H9 (cell line): ENCODE measurements around the gene CCBE1. TPM values are rescaled to one million over a fixed set of nuclear protein-coding genes. Genes with fewer than 3 reads are reported as not detected.

Experiments used
- DNase-seq: peaks from one replicate; pipeline ENCODE4 v3.0.0-alpha.2; 2017
- H2AFZ ChIP-seq: one replicate; pipeline ENCODE4 v1.6.1; 2013; ENCODE audit warnings: mild to moderate bottlenecking, low read length, control low read depth, moderate library complexity
- H2AK5ac ChIP-seq: 2 replicates; pipeline ENCODE4 v1.6.1; 2013; ENCODE audit warnings: low read length, control low read depth, mixed read lengths; ENCODE audit not compliant: insufficient read length
- H2BK120ac ChIP-seq: one replicate; pipeline ENCODE4 v1.6.1; 2013; ENCODE audit warnings: low read depth, mild to moderate bottlenecking, low read length, control low read depth, inconsistent platforms; ENCODE audit not compliant: poor library complexity, severe bottlenecking
- H2BK12ac ChIP-seq: 2 replicates; pipeline ENCODE4 v1.6.1; 2013; ENCODE audit warnings: low read length, control low read depth, mixed read lengths, low read depth; ENCODE audit not compliant: insufficient read length
- H2BK15ac ChIP-seq: 2 replicates; pipeline ENCODE4 v1.6.1; 2013; ENCODE audit warnings: low read depth, low read length, control low read depth
- H2BK20ac ChIP-seq: one replicate; pipeline ENCODE4 v1.6.1; 2013; ENCODE audit warnings: low read depth, mild to moderate bottlenecking, low read length, control low read depth, inconsistent platforms; ENCODE audit not compliant: poor library complexity, severe bottlenecking
- H2BK5ac ChIP-seq: 2 replicates; pipeline ENCODE4 v1.6.1; 2013; ENCODE audit warnings: low read length, control low read depth, mixed read lengths; ENCODE audit not compliant: insufficient read length
- H3K14ac ChIP-seq: 2 replicates; pipeline ENCODE4 v1.6.1; 2013; ENCODE audit warnings: low read length, control low read depth; ENCODE audit not compliant: insufficient read depth
- H3K18ac ChIP-seq: 2 replicates; pipeline ENCODE4 v1.6.1; 2013; ENCODE audit warnings: low read depth, mild to moderate bottlenecking, mixed read lengths, low read length, control low read depth; ENCODE audit not compliant: insufficient read length
- H3K23ac ChIP-seq: 2 replicates; pipeline ENCODE4 v1.6.1; 2013; ENCODE audit warnings: low read length, control low read depth, mixed read lengths, low read depth; ENCODE audit not compliant: insufficient read length
- H3K23me2 ChIP-seq: 2 replicates; pipeline ENCODE4 v1.6.1; 2013; ENCODE audit warnings: low read depth, mild to moderate bottlenecking, mixed read lengths, low read length, control low read depth; ENCODE audit not compliant: insufficient read length, poor library complexity, severe bottlenecking
- H3K27ac ChIP-seq: 2 replicates; pipeline ENCODE4 v1.5.1; 2013; ENCODE audit warnings: low read length, control low read depth, mixed read lengths, low read depth; ENCODE audit not compliant: insufficient read length
- H3K27me3 ChIP-seq: 2 replicates; pipeline ENCODE4 v1.6.1; 2013; ENCODE audit warnings: low read length, control low read depth, inconsistent platforms; ENCODE audit not compliant: insufficient read depth
- H3K4ac ChIP-seq: 2 replicates; pipeline ENCODE4 v1.6.1; 2013; ENCODE audit warnings: low read depth, mild to moderate bottlenecking, control low read depth, inconsistent platforms, low read length, moderate library complexity
- H3K4me1 ChIP-seq: 2 replicates; pipeline ENCODE4 v1.6.1; 2013; ENCODE audit warnings: low read length, control low read depth, inconsistent platforms; ENCODE audit not compliant: insufficient read depth
- H3K4me2 ChIP-seq: 2 replicates; pipeline ENCODE4 v1.6.1; 2013; ENCODE audit warnings: low read length, control low read depth, mixed read lengths; ENCODE audit not compliant: insufficient read length, insufficient read depth
- H3K56ac ChIP-seq: 2 replicates; pipeline ENCODE4 v1.6.1; 2013; ENCODE audit warnings: low read depth, mild to moderate bottlenecking, mixed read lengths, low read length, control low read depth; ENCODE audit not compliant: insufficient read length
- H3K79me1 ChIP-seq: 2 replicates; pipeline ENCODE4 v1.6.1; 2013; ENCODE audit warnings: low read depth, mild to moderate bottlenecking, moderate library complexity, low read length, control low read depth, inconsistent platforms; ENCODE audit not compliant: insufficient read depth, poor library complexity, severe bottlenecking
- H3K79me2 ChIP-seq: 2 replicates; pipeline ENCODE4 v1.6.1; 2013; ENCODE audit warnings: low read length, control low read depth, inconsistent platforms; ENCODE audit not compliant: insufficient read depth
- H3K9ac ChIP-seq: 2 replicates; pipeline ENCODE4 v1.6.1; 2013; ENCODE audit warnings: low read length, control low read depth, mixed read lengths; ENCODE audit not compliant: insufficient read length; ENCODE audit errors: extremely low read depth
- H3K9me3 ChIP-seq: one replicate; pipeline ENCODE4 v1.6.1; 2013; ENCODE audit warnings: low read depth, low read length, inconsistent platforms; ENCODE audit not compliant: control insufficient read depth
- H3T11ph ChIP-seq: one replicate; pipeline ENCODE4 v1.6.1; 2013; ENCODE audit warnings: mild to moderate bottlenecking, low read length, control low read depth, inconsistent platforms
- H4K20me1 ChIP-seq: one replicate; pipeline ENCODE4 v1.6.1; 2013; ENCODE audit not compliant: control insufficient read depth, insufficient read length, insufficient read depth
- H4K5ac ChIP-seq: 2 replicates; pipeline ENCODE4 v1.6.1; 2013; ENCODE audit warnings: low read depth, mild to moderate bottlenecking, mixed read lengths, low read length, control low read depth; ENCODE audit not compliant: insufficient read length
- H4K8ac ChIP-seq: replicated peaks from 2 replicates; pipeline ENCODE4 v1.6.1; 2013; ENCODE audit warnings: low read length, control low read depth, mixed read lengths, low read depth; ENCODE audit not compliant: insufficient read length
- H4K91ac ChIP-seq: 2 replicates; pipeline ENCODE4 v1.6.1; 2013; ENCODE audit warnings: low read depth, mild to moderate bottlenecking, moderate library complexity, mixed read lengths, low read length, control low read depth; ENCODE audit not compliant: insufficient read length
- H3K27ac Mint-ChIP-seq, 3 experiments: 2 replicates in 2 of 3; 3 replicates in 1 of 3; pipeline ENCODE4 v1.8.0; 2020 to 2021; ENCODE audit warnings: mixed read lengths in 3 of 3, mild to moderate bottlenecking in 1 of 3, moderate library complexity in 1 of 3
- H3K27me3 Mint-ChIP-seq: 2 replicates; pipeline ENCODE4 v1.8.0; 2021; ENCODE audit warnings: low read depth, mild to moderate bottlenecking, moderate library complexity, mixed read lengths
- H3K36me3 Mint-ChIP-seq, 3 experiments: 2 replicates in 2 of 3; 3 replicates in 1 of 3; pipeline ENCODE4 v1.8.0; 2020 to 2021; ENCODE audit warnings: low read depth in 3 of 3, mixed read lengths in 3 of 3; ENCODE audit not compliant: insufficient read depth in 1 of 3
- H3K4me1 Mint-ChIP-seq, 2 experiments: 2 replicates each; pipeline ENCODE4 v1.8.0; 2020; ENCODE audit warnings: mixed read lengths in 2 of 2
- H3K4me3 Mint-ChIP-seq, 2 experiments: 2 replicates in 1 of 2; 3 replicates in 1 of 2; pipeline ENCODE4 v1.8.0; 2020 to 2021; ENCODE audit warnings: mild to moderate bottlenecking in 2 of 2, mixed read lengths in 2 of 2, moderate library complexity in 1 of 2
- H3K9me3 Mint-ChIP-seq, 2 experiments: 2 replicates in 1 of 2; 3 replicates in 1 of 2; pipeline ENCODE4 v1.8.0; 2020; ENCODE audit warnings: mild to moderate bottlenecking in 2 of 2, mixed read lengths in 2 of 2, moderate library complexity in 1 of 2
- CTCF ChIP-seq: fragments of 200-600 bp; sonication (generic); conservative IDR thresholded peaks from 3 replicates; pipeline ENCODE4 v1.8.0; 2021; ENCODE audit warnings: antibody characterized with exemption, mild to moderate bottlenecking
- WGBS: extraction: QIAGEN DNeasy Blood & Tissue Kit; methylation state at CpG from one replicate; pipeline ENCODE4 v1.1.7; 2013; ENCODE audit warnings: missing lambda C conversion rate, low lambda C conversion rate, mixed read lengths; ENCODE audit not compliant: insufficient read length; ENCODE audit errors: extremely low coverage; 5-methylcytosine and 5-hydroxymethylcytosine counted together
- total RNA-seq: library from RNA; stranded (reverse); gene quantifications from 2 replicates; pipeline ENCODE4 v1.2.1, GENCODE V29; 2021

Gene CCBE1
- total RNA-seq, 1 experiment from 2014 or later, result 0.39 TPM

- Mint-ChIP-seq H3K4me1 (no peaks in the 10 kb centered on the region; a peak in 2 of 4 replicates), H3K4me3 (no peak overlapping the region), H3K36me3 (no peaks in the 10 kb centered on the region; a peak in 1 of 7 replicates), H3K27me3 (no peaks in the 10 kb centered on the region; the same call in 1 of the 2 replicates), H3K9me3 (no peaks in the 10 kb centered on the region), H3K27ac (no peak overlapping the region)
- no peak overlapping the region for H4K91ac ChIP-seq
- H4K5ac ChIP-seq, result no peak overlapping the region
- H3K27ac ChIP-seq, result no peak overlapping the region
- no peak overlapping the region for H4K8ac ChIP-seq
- no peaks in the 10 kb centered on the region for H4K20me1 ChIP-seq
- H2AFZ ChIP-seq, result no peak overlapping the region
- no peaks in the 10 kb centered on the region for H3K79me2 ChIP-seq
- no peak overlapping the region for H3K4me2 ChIP-seq
- no peak overlapping the region for H2BK5ac ChIP-seq
- no peak overlapping the region for H3K23ac ChIP-seq
- H3K9ac ChIP-seq, result no peak overlapping the region
- H2BK12ac ChIP-seq, result no peak overlapping the region
- no peak overlapping the region for H3K4ac ChIP-seq
- TF ChIP-seq CTCF, result no peak
- H3K14ac ChIP-seq, result no peak overlapping the region
- H3K79me1 ChIP-seq, result no peaks in the 10 kb centered on the region
- no peaks in the 10 kb centered on the region for H3K9me3 ChIP-seq
- no CpG with 5 or more reads among the region's 12 CpGs for WGBS
- no peak overlapping the region for H2BK20ac ChIP-seq
- no peaks in the 10 kb centered on the region for H3K4me1 ChIP-seq
- no peak overlapping the region for H2AK5ac ChIP-seq
- H2BK15ac ChIP-seq, result no peak overlapping the region
- H2BK120ac ChIP-seq, result no peak overlapping the region
- H3K18ac ChIP-seq, result no peak overlapping the region
- H3K27me3 ChIP-seq, result no peaks in the 10 kb centered on the region
- H3K23me2 ChIP-seq, result no peaks in the 10 kb centered on the region
- DNase-seq, result no peak
- H3T11ph ChIP-seq, result no peak overlapping the region
- H3K56ac ChIP-seq, result no peak overlapping the region
These were observed 31.9 kb downstream of the CCBE1 start for GRCh38 chr18:59665057-59666006.
